Testis (tissue), 3 donors: Measurements from ENCODE around the gene ELL2. TPM values are rescaled to one million over a fixed set of nuclear protein-coding genes. Genes with fewer than 3 reads are reported as not detected.

Experiments
- DNase-seq: peaks from one replicate; pipeline ENCODE4 v3.0.0-alpha.2; 2019
- H3K27ac ChIP-seq, 2 donors: fragments of 200-600 bp; sonication (generic); one replicate each; pipeline ENCODE4 v1.5.1; 2019
- H3K27me3 ChIP-seq: fragments of 200-600 bp; sonication (generic); one replicate; pipeline ENCODE4 v1.5.1; 2019
- H3K36me3 ChIP-seq: fragments of 200-600 bp; sonication (generic); one replicate; pipeline ENCODE4 v1.5.1; 2017; ENCODE audit warnings: low read depth; ENCODE audit errors: missing control alignments
- H3K4me1 ChIP-seq: fragments of 200-600 bp; sonication (generic); one replicate; pipeline ENCODE4 v1.5.1; 2019
- H3K4me3 ChIP-seq, 2 donors: fragments of 200-600 bp; sonication (generic); one replicate each; pipeline ENCODE4 v1.5.1; 2017 to 2019
- H3K9me3 ChIP-seq: fragments of 200-600 bp; sonication (generic); one replicate; pipeline ENCODE4 v1.5.1; 2017
- CTCF ChIP-seq, 3 experiments: fragments of 450-650 bp in 2 of 3; fragments of 200-600 bp in 1 of 3; sonication (generic) in 1 of 3; IDR thresholded peaks; one replicate each; pipeline ENCODE4 v1.5.1; 2016 to 2019; ENCODE audit warnings: antibody characterized with exemption in 3 of 3, mild to moderate bottlenecking in 2 of 3, moderate library complexity in 1 of 3
- POLR2A ChIP-seq: fragments of 450-650 bp; IDR thresholded peaks from one replicate; pipeline ENCODE4 v1.6.1; 2017; ENCODE audit warnings: antibody characterized with exemption, mild to moderate bottlenecking, moderate library complexity
- WGBS, 2 donors: methylation state at CpG; one replicate each; pipeline ENCODE4 v1.1.5; 2018; 5-methylcytosine and 5-hydroxymethylcytosine counted together
- intact Hi-C: fragments of 100-400 bp; cut with DNase I; formaldehyde crosslinking; loops from one replicate; pipeline ENCODE4 v1.15.1; 2023; ENCODE audit warnings: low total_unique reads
- polyA plus RNA-seq: library from polyadenylated mRNA; stranded (reverse); fragments of 350-450 nt; fragmentation: Illumina TruSeq; extraction: RNeasy Lipid Tissue Mini Kit (QIAGEN cat#74804); gene quantifications from one replicate; pipeline ENCODE4 v1.2.3, GENCODE V29; 2014; ENCODE audit warnings: low read depth, low replicate concordance; ENCODE audit not compliant: insufficient read depth
- total RNA-seq, 2 donors: library from RNA; depleted of rRNA; stranded (reverse); fragments of >200 nt; gene quantifications; one replicate each; pipeline ENCODE4 v1.2.3, GENCODE V29; 2016

Gene ELL2
- total and polyA plus RNA-seq, 3 donors from 2014 or later: 32.1 to 87.3 (median 78.9) TPM

- no peaks in the 10 kb centered on the region for H3K27me3 ChIP-seq
- no peaks in the 10 kb centered on the region for H3K4me1 ChIP-seq
- H3K27ac ChIP-seq: no peak overlapping the region
- no peak for TF ChIP-seq POLR2A
- no peak for TF ChIP-seq CTCF (IDR thresholded peaks at IDR 0.05)
- no peak for DNase-seq
- H3K9me3 ChIP-seq: no peaks in the 10 kb centered on the region
- intact Hi-C loops: no loop called here
- no peaks in the 10 kb centered on the region for H3K36me3 ChIP-seq
- no peak overlapping the region for H3K4me3 ChIP-seq
These were observed 35.5 kb upstream of the ELL2 start for GRCh38 chr5:95996904-95997723.

GRCh38 chr5:95995962-95996489, 34.4 kb upstream of the ELL2 start:
- Histone ChIP-seq H3K27me3 (no peaks in the 10 kb centered on the region), H3K27ac (no peak overlapping the region), H3K36me3 (no peaks in the 10 kb centered on the region), H3K4me1 (no peaks in the 10 kb centered on the region), H3K9me3 (no peaks in the 10 kb centered on the region), H3K4me3 (no peak overlapping the region)
- no peak for DNase-seq
- 82 to 86% methylated on average over 3 of the region's 3 CpGs for WGBS, 2 donors
- intact Hi-C loops: no loop called here
- TF ChIP-seq POLR2A (no peak), CTCF (IDR thresholded peaks at IDR 0.05) (no peak)

GRCh38 chr5:95993776-95994175, 32.1 kb upstream of the ELL2 start:
- Histone ChIP-seq H3K36me3 (no peaks in the 10 kb centered on the region), H3K27me3 (no peaks in the 10 kb centered on the region), H3K4me1 (no peaks in the 10 kb centered on the region), H3K27ac (no peak overlapping the region), H3K4me3 (no peak overlapping the region), H3K9me3 (no peaks in the 10 kb centered on the region)
- intact Hi-C loops: no loop called here
- TF ChIP-seq CTCF (IDR thresholded peaks at IDR 0.05) (no peak), POLR2A (no peak)
- no peak for DNase-seq
- WGBS, 2 donors: 93 to 94% methylated on average over 1 of the region's 1 CpG

- no peak for TF ChIP-seq CTCF (IDR thresholded peaks at IDR 0.05)
- TF ChIP-seq POLR2A: no peak
- intact Hi-C loops: no loop called here
- Histone ChIP-seq H3K36me3 (no peaks in the 10 kb centered on the region), H3K4me1 (no peaks in the 10 kb centered on the region), H3K27me3 (no peaks in the 10 kb centered on the region), H3K4me3 (no peak overlapping the region), H3K27ac (no peak overlapping the region), H3K9me3 (no peaks in the 10 kb centered on the region)
- DNase-seq: no peak
These were observed 31.6 kb upstream of the ELL2 start for GRCh38 chr5:95993266-95993665.
